ENCODE results near the gene SPECC1. TPM values are rescaled to one million over a fixed set of nuclear protein-coding genes. Genes with fewer than 3 reads are reported as not detected.

The SPECC1 gene
- total RNA-seq, 1 experiment from 2014 or later, result 103 TPM

DNA sequence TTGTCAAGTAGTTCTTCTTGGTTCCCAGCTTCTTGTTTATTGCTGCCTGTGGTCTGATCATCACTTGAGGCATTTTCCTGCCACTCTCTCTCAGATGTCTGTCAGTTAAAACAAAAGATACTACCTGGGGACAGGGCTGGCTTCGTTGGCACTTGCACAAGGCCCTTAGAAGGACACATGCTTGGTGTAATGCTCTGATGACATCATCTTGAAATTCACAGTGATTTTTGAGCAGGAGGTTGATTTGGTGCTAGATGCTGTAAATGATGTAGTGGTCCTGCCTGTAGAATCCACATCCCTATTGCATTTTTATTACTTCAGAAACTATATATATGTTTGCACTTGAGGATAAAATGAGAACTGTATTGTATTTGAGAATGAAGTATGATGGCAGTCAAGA is 247.8 kb downstream of the SPECC1 start:
- H3K9me3 Mint-ChIP-seq, result no peaks in the 10 kb centered on the region
- ATAC-seq, result no peak
- H3K4me3 Mint-ChIP-seq, result no peak overlapping the region
- peaks cover 5% of the 10 kb centered on the region for H3K4me1 Mint-ChIP-seq
- H3K27me3 Mint-ChIP-seq (ENCODE audit: low read depth), result no peaks in the 10 kb centered on the region
- CTCF ChIA-PET, result no interaction called here
- peaks cover 64% of the 10 kb centered on the region for H3K36me3 Mint-ChIP-seq
- POLR2A ChIA-PET, result no interaction called here
- DNase-seq (ENCODE audit: low spot score), result no peak
- H3K27ac Mint-ChIP-seq, result no peak overlapping the region
- TF ChIP-seq NFE2L1 (CRISPR knock-in tag; IDR thresholded peaks at IDR 0.05) (no peak), TP53 (CRISPR knock-in tag; IDR thresholded peaks at IDR 0.05) (no peak), FOXK1 (CRISPR knock-in tag; IDR thresholded peaks at IDR 0.05) (no peak), KAT7 (CRISPR knock-in tag; IDR thresholded peaks at IDR 0.05; ENCODE audit: borderline replicate concordance) (no peak), SMAD4 (CRISPR knock-in tag; IDR thresholded peaks at IDR 0.05) (no peak)
- TF ChIP-seq, protein P1, sequence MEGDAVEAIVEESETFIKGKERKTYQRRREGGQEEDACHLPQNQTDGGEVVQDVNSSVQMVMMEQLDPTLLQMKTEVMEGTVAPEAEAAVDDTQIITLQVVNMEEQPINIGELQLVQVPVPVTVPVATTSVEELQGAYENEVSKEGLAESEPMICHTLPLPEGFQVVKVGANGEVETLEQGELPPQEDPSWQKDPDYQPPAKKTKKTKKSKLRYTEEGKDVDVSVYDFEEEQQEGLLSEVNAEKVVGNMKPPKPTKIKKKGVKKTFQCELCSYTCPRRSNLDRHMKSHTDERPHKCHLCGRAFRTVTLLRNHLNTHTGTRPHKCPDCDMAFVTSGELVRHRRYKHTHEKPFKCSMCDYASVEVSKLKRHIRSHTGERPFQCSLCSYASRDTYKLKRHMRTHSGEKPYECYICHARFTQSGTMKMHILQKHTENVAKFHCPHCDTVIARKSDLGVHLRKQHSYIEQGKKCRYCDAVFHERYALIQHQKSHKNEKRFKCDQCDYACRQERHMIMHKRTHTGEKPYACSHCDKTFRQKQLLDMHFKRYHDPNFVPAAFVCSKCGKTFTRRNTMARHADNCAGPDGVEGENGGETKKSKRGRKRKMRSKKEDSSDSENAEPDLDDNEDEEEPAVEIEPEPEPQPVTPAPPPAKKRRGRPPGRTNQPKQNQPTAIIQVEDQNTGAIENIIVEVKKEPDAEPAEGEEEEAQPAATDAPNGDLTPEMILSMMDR (IDR thresholded peaks at IDR 0.05), result no peak
- TF ChIP-seq, protein P2, sequence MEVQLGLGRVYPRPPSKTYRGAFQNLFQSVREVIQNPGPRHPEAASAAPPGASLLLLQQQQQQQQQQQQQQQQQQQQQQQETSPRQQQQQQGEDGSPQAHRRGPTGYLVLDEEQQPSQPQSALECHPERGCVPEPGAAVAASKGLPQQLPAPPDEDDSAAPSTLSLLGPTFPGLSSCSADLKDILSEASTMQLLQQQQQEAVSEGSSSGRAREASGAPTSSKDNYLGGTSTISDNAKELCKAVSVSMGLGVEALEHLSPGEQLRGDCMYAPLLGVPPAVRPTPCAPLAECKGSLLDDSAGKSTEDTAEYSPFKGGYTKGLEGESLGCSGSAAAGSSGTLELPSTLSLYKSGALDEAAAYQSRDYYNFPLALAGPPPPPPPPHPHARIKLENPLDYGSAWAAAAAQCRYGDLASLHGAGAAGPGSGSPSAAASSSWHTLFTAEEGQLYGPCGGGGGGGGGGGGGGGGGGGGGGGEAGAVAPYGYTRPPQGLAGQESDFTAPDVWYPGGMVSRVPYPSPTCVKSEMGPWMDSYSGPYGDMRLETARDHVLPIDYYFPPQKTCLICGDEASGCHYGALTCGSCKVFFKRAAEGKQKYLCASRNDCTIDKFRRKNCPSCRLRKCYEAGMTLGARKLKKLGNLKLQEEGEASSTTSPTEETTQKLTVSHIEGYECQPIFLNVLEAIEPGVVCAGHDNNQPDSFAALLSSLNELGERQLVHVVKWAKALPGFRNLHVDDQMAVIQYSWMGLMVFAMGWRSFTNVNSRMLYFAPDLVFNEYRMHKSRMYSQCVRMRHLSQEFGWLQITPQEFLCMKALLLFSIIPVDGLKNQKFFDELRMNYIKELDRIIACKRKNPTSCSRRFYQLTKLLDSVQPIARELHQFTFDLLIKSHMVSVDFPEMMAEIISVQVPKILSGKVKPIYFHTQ (CRISPR knock-in tag; IDR thresholded peaks at IDR 0.05), result no peak
- TF ChIP-seq, protein P3, sequence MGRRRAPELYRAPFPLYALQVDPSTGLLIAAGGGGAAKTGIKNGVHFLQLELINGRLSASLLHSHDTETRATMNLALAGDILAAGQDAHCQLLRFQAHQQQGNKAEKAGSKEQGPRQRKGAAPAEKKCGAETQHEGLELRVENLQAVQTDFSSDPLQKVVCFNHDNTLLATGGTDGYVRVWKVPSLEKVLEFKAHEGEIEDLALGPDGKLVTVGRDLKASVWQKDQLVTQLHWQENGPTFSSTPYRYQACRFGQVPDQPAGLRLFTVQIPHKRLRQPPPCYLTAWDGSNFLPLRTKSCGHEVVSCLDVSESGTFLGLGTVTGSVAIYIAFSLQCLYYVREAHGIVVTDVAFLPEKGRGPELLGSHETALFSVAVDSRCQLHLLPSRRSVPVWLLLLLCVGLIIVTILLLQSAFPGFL (CRISPR knock-in tag; IDR thresholded peaks at IDR 0.05; ENCODE audit: borderline replicate concordance), result no peak
- TF ChIP-seq, protein P4, sequence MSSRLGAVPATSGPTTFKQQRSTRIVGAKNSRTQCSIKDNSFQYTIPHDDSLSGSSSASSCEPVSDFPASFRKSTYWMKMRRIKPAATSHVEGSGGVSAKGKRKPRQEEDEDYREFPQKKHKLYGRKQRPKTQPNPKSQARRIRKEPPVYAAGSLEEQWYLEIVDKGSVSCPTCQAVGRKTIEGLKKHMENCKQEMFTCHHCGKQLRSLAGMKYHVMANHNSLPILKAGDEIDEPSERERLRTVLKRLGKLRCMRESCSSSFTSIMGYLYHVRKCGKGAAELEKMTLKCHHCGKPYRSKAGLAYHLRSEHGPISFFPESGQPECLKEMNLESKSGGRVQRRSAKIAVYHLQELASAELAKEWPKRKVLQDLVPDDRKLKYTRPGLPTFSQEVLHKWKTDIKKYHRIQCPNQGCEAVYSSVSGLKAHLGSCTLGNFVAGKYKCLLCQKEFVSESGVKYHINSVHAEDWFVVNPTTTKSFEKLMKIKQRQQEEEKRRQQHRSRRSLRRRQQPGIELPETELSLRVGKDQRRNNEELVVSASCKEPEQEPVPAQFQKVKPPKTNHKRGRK (CRISPR knock-in tag; IDR thresholded peaks at IDR 0.05; ENCODE audit: borderline replicate concordance), result no peak
- TF ChIP-seq, protein P5, sequence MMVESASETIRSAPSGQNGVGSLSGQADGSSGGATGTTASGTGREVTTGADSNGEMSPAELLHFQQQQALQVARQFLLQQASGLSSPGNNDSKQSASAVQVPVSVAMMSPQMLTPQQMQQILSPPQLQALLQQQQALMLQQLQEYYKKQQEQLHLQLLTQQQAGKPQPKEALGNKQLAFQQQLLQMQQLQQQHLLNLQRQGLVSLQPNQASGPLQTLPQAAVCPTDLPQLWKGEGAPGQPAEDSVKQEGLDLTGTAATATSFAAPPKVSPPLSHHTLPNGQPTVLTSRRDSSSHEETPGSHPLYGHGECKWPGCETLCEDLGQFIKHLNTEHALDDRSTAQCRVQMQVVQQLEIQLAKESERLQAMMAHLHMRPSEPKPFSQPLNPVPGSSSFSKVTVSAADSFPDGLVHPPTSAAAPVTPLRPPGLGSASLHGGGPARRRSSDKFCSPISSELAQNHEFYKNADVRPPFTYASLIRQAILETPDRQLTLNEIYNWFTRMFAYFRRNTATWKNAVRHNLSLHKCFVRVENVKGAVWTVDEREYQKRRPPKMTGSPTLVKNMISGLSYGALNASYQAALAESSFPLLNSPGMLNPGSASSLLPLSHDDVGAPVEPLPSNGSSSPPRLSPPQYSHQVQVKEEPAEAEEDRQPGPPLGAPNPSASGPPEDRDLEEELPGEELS (CRISPR knock-in tag; IDR thresholded peaks at IDR 0.05), result no peak
- TF ChIP-seq, protein P6, sequence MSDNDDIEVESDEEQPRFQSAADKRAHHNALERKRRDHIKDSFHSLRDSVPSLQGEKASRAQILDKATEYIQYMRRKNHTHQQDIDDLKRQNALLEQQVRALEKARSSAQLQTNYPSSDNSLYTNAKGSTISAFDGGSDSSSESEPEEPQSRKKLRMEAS (CRISPR knock-in tag; IDR thresholded peaks at IDR 0.05), result no peak

DNA sequence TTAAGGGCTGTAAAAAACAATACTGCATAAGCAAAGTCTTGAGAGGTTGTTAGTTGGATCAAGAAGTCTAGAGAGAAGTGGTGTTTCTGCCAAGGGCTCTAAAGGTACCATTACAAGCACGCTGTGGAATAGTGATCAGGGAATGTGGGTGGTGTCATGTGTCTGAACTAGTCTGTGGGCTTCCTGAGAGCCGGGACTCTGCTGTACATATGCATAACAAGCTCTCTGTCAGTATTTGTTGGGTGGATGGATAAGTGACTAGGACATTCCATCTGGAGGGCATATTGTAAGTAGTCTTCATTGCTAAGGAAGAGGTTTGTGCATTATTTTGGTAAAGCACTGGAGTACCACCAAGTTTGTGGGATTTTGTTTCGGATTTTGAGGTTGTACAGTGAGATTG is 248.6 kb downstream of the SPECC1 start:
- TF ChIP-seq ZNF263 (CRISPR knock-in tag; IDR thresholded peaks at IDR 0.05; ENCODE audit: low read depth) (no peak), RORB (CRISPR knock-in tag; IDR thresholded peaks at IDR 0.05) (no peak), ESRRA (CRISPR knock-in tag; IDR thresholded peaks at IDR 0.05; ENCODE audit: borderline replicate concordance) (no peak), FOXP1 (CRISPR knock-in tag; IDR thresholded peaks at IDR 0.05; ENCODE audit: borderline replicate concordance) (no peak), TP53 (CRISPR knock-in tag; IDR thresholded peaks at IDR 0.05) (no peak), CBFB (CRISPR knock-in tag; IDR thresholded peaks at IDR 0.05; ENCODE audit: low read depth) (no peak), SP1 (CRISPR knock-in tag; conservative IDR thresholded peaks at IDR 0.05) (no peak), NFE2L1 (CRISPR knock-in tag; IDR thresholded peaks at IDR 0.05) (no peak), KAT7 (CRISPR knock-in tag; IDR thresholded peaks at IDR 0.05; ENCODE audit: borderline replicate concordance) (no peak), MYBL2 (CRISPR knock-in tag; IDR thresholded peaks at IDR 0.05) (no peak)
- TF ChIP-seq, protein P7, sequence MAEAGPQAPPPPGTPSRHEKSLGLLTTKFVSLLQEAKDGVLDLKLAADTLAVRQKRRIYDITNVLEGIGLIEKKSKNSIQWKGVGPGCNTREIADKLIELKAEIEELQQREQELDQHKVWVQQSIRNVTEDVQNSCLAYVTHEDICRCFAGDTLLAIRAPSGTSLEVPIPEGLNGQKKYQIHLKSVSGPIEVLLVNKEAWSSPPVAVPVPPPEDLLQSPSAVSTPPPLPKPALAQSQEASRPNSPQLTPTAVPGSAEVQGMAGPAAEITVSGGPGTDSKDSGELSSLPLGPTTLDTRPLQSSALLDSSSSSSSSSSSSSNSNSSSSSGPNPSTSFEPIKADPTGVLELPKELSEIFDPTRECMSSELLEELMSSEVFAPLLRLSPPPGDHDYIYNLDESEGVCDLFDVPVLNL (CRISPR knock-in tag; IDR thresholded peaks at IDR 0.05; ENCODE audit: borderline replicate concordance, low read depth), result no peak
- TF ChIP-seq, protein P8, sequence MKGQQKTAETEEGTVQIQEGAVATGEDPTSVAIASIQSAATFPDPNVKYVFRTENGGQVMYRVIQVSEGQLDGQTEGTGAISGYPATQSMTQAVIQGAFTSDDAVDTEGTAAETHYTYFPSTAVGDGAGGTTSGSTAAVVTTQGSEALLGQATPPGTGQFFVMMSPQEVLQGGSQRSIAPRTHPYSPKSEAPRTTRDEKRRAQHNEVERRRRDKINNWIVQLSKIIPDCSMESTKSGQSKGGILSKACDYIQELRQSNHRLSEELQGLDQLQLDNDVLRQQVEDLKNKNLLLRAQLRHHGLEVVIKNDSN (CRISPR knock-in tag; IDR thresholded peaks at IDR 0.05), result no peak
- ATAC-seq (no peak), DNase-seq (ENCODE audit: low spot score) (no peak)
- Mint-ChIP-seq H3K4me3 (no peak overlapping the region), H3K27me3 (ENCODE audit: low read depth) (no peaks in the 10 kb centered on the region), H3K4me1 (peaks cover 13% of the 10 kb centered on the region), H3K9me3 (no peaks in the 10 kb centered on the region), H3K36me3 (peaks cover 61% of the 10 kb centered on the region), H3K27ac (no peak overlapping the region)
- POLR2A ChIA-PET, result no interaction called here
- CTCF ChIA-PET, result no interaction called here
